Measurements from ENCODE around the gene KLF6. TPM values are rescaled to one million over a fixed set of nuclear protein-coding genes. Genes with fewer than 3 reads are reported as not detected.

The KLF6 gene
- total RNA-seq, 1 donor from 2014 or later = 95.5 TPM

DNA sequence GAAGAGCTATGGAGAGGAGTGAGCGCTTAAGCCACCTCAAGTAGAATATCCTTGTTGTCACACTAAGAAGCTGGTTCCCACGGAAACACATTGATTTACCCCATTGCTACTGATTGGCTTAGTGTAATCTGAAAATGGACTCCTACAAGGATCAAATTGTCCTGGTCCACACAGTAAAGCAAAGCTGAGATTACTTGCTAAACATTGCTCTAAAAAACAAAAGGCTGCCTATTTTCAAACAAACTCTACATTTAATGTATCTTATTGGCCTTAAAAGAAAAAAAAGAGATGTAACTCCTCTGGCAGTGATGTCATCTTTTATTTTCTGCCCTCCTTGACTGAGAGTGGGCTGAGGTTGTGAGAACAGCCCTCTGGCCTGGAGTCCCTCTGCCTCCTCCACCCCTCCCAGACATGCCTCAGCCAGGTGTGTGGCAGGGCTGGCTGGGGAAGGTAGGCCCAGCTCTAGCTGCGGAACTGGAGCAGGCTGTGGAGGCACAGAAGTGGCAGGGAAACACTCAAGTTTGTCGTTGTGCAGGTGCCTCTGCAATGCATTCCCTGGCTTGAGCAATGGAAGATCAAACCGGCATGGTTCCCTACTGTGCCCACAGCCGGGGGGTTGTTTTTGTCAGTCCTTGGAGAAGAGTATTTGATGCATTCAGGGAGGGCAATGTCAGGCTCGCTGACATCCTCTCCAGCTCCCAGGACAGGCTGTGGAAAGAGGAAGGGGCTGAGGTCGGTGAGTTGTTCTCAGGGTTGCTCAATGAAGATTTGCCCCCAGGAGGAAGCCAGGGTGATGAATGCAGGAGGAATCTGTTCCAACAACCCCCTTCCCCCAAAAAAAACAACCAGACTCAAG is 9.1 kb downstream of the KLF6 start:
- TF ChIP-seq, protein P1, sequence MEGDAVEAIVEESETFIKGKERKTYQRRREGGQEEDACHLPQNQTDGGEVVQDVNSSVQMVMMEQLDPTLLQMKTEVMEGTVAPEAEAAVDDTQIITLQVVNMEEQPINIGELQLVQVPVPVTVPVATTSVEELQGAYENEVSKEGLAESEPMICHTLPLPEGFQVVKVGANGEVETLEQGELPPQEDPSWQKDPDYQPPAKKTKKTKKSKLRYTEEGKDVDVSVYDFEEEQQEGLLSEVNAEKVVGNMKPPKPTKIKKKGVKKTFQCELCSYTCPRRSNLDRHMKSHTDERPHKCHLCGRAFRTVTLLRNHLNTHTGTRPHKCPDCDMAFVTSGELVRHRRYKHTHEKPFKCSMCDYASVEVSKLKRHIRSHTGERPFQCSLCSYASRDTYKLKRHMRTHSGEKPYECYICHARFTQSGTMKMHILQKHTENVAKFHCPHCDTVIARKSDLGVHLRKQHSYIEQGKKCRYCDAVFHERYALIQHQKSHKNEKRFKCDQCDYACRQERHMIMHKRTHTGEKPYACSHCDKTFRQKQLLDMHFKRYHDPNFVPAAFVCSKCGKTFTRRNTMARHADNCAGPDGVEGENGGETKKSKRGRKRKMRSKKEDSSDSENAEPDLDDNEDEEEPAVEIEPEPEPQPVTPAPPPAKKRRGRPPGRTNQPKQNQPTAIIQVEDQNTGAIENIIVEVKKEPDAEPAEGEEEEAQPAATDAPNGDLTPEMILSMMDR (IDR thresholded peaks at IDR 0.05; ENCODE audit: unreplicated experiment) = no peak
- Mint-ChIP-seq H3K9me3 (ENCODE audit: low read depth) (no peaks in the 10 kb centered on the region), H3K36me3 (ENCODE audit: insufficient read depth) (peaks cover 44% of the 10 kb centered on the region)

DNA sequence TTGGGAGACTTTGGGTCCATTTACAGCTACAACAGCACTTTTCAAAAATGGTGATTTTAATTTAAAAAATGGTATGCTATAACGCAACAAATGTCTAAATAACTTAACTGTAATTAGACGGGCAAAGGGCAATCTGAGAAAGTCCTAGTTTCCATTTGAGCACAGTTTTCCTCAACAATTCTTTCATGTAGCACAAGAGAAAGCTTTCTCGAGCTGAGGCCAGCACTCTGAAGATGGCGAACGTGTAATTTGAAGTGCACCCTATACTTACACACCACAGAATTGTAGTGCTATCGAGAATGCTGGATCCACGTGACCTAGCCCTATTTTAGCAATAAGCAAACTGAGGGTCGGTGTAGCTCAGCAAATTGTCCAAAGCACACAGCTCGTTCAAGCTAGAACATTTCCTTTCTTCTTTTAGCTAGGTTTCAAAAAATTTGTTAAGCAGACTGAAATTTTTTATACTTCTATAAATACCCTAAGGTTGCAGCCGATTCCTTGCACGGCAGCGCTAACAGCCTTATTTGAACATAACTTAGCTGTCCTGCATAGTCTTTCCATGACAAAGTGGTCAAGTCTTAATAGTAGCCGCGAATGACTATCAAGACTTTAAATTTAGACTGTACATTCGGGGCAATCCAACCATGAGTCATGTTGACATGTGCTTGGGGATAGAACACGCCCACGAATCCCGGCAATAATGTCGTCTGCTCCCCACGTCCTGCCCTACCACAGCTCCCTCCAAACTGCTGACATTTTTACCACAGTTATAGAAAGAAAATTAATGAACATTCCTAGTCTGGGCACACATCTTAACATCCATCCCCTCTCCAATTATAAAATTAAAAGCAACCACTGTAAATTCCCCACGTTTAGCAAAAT is 10.0 kb downstream of the KLF6 start:
- H3K36me3 Mint-ChIP-seq (ENCODE audit: insufficient read depth) = peaks cover 37% of the 10 kb centered on the region
- no peaks in the 10 kb centered on the region for H3K9me3 Mint-ChIP-seq (ENCODE audit: low read depth)
- TF ChIP-seq, protein P1 (IDR thresholded peaks at IDR 0.05; ENCODE audit: unreplicated experiment) = no peak
- no peak overlapping the region for H3K4me3 Mint-ChIP-seq (ENCODE audit: low read depth)
- H3K27ac Mint-ChIP-seq = peak overlapping the region; percentile 95
- peaks cover 24% of the 10 kb centered on the region for H3K4me1 Mint-ChIP-seq (ENCODE audit: low read depth)
- no peaks in the 10 kb centered on the region for H3K27me3 Mint-ChIP-seq
- DNase-seq (ENCODE audit: low spot score, unreplicated experiment) = no peak

More for the DNA sequence above, 9.1 kb downstream of the KLF6 start:
- H3K4me3 Mint-ChIP-seq (ENCODE audit: low read depth) = peak overlapping the region; percentile 31
- peaks cover 27% of the 10 kb centered on the region for H3K4me1 Mint-ChIP-seq (ENCODE audit: low read depth)
- H3K27ac Mint-ChIP-seq = peak overlapping the region; percentile 95
- H3K27me3 Mint-ChIP-seq = no peaks in the 10 kb centered on the region
- no peak for DNase-seq (ENCODE audit: low spot score, unreplicated experiment)

DNA sequence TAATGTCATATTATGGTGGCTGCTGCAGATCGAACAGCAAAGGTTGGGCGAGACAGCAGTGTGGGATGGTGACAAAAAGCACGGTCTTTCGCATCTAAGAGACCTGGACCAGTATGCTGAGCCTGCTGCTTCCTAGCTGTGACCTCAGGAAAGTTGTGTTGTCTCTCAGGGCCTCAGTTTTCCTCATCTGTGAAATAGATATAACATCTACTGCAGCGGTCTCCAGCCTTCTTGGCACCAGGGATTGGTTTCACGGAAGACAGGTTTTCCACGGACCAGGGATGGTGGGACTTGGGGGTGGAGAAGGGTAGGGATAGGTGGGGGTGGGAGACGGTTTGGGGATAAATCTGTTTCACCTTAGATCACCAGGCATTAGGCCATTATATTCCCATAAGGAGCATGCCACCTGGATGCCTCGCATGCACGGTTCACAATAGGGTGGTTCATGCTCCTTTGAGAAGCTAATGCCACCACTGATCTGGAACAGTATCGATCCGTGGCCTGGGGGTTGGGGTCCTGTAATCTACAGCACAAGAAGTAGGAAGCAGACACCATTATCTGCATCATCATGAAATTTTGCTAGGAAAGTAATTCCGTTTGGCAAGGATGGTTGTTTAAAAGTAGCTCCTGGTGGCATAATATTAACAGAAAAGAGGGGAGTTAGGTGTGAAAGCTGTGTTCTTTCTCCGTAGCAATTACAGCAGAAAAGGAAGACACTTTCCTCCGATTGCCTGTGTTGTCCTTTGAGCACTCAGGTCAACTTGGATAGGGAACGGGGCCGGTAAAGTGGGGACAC is 10.8 kb downstream of the KLF6 start:
- no peak overlapping the region for H3K4me3 Mint-ChIP-seq (ENCODE audit: low read depth)
- H3K4me1 Mint-ChIP-seq (ENCODE audit: low read depth) = peaks cover 23% of the 10 kb centered on the region
- no peaks in the 10 kb centered on the region for H3K27me3 Mint-ChIP-seq
- H3K36me3 Mint-ChIP-seq (ENCODE audit: insufficient read depth) = peaks cover 32% of the 10 kb centered on the region
- no peak for DNase-seq (ENCODE audit: low spot score, unreplicated experiment)
- H3K27ac Mint-ChIP-seq = peak overlapping the region; percentile 68
- TF ChIP-seq, protein P1 (IDR thresholded peaks at IDR 0.05; ENCODE audit: unreplicated experiment) = no peak
- no peaks in the 10 kb centered on the region for H3K9me3 Mint-ChIP-seq (ENCODE audit: low read depth)

DNA sequence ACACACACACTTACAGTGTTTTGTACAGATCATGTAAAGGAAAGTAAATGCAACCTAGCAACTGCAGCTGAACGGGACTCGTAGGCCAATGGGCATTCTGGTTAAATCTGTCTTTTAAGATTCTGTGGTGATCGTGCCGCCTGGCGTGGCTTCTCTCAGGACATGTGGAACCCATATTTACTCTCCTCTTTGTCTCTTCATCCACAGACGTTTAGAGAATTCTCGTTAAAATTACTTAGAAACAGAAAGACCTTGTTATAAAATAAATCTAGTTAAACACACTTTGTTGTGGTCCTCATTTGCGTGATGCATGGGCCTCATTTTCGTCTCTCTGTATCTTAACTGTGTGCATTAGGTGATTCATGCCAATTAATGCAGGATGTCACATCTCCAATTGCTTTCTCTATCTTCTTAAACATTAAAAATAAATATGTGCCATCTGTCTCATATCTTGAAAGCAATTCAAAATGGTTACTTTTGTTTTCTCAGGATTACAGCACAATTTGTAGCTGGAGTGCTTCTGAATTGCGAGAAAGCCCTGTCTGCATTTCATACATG is 11.5 kb downstream of the KLF6 start:
- Mint-ChIP-seq H3K36me3 (ENCODE audit: insufficient read depth) (peaks cover 25% of the 10 kb centered on the region), H3K27me3 (no peaks in the 10 kb centered on the region), H3K4me3 (ENCODE audit: low read depth) (no peak overlapping the region), H3K27ac (no peak overlapping the region), H3K9me3 (ENCODE audit: low read depth) (no peaks in the 10 kb centered on the region), H3K4me1 (ENCODE audit: low read depth) (peaks cover 22% of the 10 kb centered on the region)
- DNase-seq (ENCODE audit: low spot score, unreplicated experiment) = no peak
- TF ChIP-seq, protein P1 (IDR thresholded peaks at IDR 0.05; ENCODE audit: unreplicated experiment) = no peak
